GM19043 (cell line): ENCODE results near the gene CD101.

Experiments
- ATAC-seq: cut with Tn5 transposase; IDR thresholded peaks from one replicate; pipeline ENCODE4 v1.9.1; 2021; ENCODE audit warnings: low read depth; ENCODE audit not compliant: unreplicated experiment

The CD101 gene

DNA sequence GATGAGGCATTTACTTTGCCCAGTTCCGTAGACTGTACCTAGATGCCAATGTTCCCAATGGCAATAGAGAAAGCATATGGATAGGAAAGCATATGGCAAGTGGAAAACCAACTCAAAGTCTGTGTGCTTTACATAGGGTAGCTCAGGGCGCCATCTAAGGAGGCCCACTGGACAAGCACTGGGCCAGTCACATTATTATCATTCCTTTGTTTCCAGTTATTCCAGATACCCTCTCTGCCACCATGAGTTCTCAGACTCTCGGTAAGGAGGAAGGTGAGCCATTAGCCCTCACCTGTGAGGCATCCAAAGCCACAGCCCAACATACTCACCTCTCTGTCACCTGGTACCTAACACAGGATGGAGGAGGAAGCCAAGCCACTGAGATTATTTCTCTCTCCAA, 9.8 kb downstream of the CD101 start:
- no peak for ATAC-seq

DNA sequence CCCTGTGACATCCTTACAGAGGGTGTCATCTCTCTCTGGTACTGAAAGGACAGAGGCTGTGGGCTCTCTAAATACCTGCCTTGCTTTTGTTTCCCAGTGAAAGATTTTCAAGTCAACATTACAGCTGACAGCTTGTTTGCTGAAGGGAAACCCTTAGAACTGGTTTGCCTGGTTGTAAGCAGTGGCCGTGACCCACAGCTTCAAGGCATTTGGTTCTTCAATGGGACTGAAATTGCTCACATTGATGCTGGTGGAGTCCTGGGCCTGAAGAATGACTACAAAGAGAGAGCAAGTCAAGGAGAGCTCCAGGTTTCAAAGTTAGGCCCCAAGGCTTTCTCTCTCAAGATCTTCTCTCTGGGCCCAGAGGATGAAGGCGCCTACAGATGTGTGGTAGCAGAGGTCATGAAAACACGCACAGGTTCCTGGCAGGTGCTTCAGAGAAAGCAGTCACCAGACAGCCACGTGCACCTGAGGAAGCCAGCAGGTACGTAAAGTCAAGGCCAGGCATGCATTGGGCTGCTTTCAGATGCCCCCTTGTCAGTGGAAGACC, 11.8 kb downstream of the CD101 start:
- ATAC-seq = no peak

DNA sequence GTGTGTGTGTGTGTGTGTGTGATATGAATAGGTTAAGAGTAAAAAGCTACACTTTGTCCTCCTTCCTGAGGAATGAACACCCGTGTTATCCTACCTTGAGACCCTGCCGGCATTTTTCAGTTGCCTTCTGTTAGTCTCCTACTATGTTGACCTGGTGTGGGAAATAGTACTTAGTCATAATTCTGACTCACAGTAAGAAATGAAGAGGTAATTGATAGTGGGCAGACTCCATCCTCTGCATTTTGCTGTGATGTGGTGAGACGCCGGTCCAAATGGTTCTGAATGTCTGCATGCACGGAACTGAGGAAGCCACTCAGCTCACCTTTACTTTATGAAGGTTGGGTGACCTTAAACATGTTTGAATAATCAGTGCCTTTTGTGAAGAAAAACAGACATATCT, 12.6 kb downstream of the CD101 start:
- no peak for ATAC-seq

DNA sequence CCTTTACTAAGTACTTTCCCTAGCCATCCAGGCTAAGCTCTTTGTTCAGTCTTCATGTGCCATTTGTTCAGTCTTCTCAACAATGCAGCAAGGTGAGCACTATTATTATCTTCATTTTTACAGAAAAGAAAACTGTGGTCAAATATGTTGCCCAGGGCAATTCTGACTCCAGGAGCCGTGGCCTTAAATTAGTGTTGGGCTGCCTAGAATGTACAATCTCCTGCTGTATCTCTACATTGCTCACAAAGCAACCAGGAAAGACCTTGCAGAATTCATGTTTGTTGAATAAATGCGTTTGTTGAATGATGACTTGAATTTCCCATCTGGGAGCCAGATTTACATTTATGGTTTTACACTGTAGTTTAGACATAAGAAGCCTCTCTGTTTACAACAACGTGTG, 14.2 kb downstream of the CD101 start:
- ATAC-seq = no peak

DNA sequence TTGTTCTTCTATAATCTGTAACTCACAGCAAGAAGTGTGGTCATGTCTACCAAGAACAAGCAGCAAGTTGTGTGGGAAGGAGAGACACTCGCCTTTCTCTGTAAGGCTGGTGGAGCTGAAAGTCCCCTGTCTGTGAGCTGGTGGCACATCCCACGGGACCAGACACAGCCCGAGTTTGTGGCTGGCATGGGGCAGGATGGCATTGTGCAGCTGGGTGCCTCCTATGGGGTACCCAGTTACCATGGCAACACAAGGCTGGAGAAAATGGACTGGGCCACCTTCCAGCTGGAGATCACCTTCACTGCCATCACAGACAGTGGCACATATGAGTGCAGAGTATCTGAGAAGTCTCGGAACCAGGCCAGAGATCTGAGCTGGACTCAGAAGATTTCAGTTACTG, 15.5 kb downstream of the CD101 start:
- ATAC-seq = no peak

DNA sequence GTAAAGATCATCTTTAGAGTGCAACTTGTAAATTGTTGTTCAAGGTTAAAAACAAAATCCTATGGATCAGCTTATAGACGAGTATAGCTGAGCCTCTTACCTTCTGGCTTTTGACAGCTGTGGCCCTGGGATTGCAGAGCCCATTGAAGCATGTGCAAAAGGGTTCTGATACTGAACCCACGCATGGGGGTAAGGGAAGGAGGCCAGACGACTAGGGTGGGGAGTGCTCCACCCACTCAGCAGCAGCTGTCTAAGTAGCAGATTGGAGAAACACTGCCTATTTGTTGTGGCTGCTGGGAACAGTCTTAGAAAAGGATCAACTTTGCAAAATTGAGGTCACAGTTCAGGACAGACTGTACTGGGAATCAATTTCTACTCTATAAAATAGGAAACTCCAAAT, 16.1 kb downstream of the CD101 start:
- no peak for ATAC-seq

DNA sequence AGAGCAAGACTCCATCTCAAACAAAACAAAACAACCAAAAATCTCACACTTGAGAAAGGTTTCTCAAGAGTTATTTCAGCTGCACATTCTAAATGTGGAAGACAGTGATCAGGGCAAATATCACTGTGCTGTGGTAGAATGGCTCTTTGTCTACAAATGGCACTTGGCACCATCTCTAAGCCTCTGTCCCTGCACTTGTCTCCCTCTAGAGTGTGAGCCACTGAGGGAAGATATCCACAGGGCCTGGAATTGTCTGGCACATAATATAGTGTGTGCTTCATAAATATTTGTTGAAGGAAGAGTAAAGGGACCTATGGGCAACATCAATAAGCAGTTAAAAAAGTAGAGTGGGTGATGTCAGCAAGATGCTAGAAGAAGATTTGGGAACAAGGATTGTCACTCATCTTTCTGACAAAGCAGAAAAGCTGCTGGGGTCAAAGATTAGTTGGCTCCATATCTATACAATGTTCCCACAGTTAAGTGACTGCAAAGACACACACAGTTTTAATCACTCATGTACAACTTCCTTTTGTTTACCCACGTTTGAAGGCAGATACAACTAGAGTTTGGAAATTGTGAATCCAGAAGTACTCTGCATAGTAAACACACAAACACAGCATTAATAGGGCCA, 19.1 kb downstream of the CD101 start:
- no peak for ATAC-seq

DNA sequence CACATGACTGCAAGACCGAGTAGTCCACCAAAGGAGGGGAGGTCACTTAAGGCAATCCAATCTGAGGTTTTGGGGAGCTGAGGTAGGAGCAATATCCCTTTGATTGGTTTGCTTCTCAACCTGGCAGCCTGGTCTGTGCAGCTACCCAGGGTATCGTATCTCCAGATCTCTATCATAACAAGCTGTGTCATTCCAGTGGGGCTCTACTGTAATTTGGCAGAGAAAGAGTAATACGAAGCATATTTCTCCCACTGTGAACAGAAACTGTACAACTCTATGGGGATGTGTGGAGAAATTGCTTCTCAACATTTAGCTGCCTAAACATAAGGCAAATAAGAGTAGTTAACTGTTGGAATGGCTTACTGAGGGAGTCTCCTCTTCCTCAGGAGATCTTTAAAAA, 20.6 kb downstream of the CD101 start:
- no peak for ATAC-seq

DNA sequence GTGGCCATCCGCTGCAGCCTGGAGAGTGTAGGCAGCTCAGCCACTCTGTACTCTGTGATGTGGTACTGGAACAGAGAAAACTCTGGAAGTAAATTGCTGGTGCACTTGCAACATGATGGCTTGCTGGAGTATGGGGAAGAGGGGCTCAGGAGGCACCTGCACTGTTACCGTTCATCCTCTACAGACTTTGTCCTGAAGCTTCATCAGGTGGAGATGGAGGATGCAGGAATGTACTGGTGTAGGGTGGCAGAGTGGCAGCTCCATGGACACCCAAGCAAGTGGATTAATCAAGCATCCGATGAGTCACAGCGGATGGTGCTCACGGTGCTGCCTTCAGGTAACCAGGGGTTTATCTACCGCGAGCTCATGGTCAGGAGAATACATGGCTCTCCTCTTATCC, 24.0 kb downstream of the CD101 start:
- ATAC-seq = no peak

DNA sequence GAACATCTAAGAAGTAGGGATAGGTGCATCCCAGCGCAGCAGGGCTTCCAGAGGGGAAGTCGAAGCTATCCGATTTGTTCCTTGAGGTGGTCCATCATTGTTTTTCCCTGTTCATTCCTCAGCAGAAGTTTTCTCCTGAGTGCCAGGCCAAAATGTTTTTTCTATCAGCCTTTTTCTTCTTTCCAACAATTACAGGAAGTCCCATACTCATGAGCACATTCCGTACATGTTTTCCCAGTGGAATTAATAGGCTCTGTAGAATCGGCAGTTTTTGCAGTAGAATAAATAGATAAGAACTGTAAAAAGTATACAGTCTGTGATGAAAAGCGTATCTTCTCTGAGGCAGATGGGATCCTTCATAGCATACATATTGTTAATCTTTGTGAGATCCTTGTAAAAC, 24.8 kb downstream of the CD101 start:
- ATAC-seq = no peak

DNA sequence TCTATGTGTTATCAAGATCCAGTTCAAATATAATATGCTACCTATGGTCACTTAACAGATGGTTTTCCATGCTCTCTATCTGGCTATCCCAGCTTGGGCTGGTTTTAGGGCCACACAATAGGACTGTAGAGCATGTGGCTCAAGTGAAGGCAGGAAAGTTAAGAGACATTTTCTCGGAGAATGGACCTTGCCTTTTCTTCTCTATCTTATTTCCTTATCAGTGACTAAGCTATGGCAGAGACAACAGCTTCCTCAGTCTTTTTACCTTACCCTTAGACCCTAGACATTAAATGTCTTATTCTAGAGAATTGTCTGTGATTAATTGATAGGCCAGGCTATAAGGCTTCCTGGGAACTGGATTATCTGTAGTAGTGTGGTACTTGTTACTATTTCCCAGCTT, 28.1 kb downstream of the CD101 start:
- no peak for ATAC-seq

DNA sequence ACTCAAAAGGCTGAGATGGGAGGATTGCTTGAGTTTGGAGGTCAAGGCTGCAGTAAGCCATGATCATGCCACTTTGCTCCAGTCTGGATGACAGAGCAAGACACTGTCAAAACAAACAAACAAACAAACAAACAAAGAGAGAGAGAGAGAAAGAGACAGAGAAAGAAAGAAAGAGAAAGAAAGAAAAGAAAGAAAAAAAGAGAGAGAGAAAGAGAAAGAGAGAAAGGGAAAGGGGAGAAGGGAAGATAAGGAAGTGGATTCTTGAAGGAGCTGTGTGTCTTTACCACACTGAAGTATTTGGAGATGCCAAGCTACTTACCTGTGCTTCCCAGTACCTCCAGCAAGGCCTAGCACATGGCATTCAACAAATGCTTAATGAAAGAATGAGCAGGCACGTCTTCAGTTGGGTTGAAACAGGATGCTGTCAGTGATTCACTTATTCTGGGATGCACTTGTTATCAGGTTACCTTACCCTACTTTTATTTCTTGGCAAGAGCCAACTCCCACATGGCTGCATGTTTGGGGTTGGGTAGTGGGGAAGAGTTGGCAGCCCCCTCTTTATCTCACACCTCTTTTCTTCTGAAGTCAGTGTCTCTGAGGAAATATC, 28.8 kb downstream of the CD101 start:
- ATAC-seq = no peak

DNA sequence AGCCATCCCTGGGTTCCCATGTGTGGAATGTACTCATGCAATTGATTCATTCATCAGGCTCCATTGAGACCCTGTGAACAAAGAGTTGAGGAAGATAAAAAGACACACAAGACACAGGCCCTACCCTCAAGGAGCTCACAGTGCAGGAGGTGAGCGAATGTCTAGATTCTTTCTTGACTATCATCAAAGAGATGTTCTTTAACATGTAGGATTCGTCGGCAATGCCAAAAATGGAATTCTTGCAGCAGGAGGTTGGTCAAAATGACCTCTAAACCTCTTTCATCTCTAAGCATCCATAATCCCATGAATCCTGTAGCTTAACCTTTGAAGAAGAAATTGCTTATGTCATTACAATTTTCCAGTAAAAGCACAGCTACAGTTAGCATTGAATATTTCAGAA, 30.7 kb downstream of the CD101 start:
- ATAC-seq = no peak

DNA sequence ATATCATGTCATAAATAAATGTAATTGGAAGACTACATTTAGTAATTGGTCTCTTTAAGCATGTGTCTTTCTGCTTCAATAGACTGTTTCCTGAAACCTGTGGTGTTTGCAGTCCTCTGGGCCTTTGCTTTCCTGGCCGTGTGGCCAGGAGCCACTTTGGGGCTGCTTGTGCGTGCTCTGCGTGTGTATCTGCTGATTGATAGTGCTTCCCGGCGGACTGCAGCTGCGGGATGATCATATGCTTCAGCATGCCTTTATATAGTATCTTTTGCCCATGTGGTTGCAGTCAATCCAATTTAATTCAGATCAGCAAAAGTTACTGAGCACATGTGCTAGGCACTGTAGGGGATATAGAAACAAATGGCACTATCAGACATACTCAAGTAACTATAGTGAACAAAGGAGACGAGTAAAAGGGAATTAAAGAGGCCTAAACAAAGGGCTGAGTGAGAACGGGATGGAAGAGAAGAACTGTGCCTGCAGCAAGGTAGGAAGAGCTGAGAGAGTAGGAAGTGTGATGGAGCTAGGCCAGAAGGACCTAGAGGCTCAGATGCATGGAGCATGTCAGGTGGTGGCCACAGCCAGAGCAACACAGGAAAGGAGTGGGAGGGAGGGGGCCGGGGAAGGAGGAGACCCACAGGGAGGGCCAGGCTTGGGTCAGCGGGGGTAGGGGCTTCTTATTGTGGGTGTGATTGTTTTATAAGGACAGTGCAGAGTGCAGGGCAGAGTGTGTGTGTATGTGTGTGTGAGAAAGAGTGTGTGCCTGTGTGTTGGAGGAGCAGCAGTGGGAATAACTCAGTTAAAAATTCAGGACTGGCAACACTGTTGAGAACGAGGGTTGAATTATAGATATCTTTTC, 31.4 kb downstream of the CD101 start:
- ATAC-seq = no peak

DNA sequence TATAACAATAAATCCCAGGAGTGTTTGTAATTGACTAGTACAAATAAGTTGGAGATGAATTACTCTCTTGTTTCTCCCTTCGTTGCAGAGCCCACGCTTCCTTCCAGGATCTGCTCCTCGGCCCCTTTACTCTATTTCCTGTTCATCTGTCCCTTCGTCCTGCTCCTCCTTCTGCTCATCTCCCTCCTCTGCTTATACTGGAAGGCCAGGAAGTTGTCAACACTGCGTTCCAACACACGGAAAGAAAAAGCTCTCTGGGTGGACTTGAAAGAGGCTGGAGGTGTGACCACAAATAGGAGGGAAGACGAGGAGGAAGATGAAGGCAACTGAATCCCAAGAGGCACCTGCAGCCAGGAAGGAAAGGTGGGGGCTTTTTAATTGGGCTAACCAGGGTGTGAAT, 32.2 kb downstream of the CD101 start:
- no peak for ATAC-seq

DNA sequence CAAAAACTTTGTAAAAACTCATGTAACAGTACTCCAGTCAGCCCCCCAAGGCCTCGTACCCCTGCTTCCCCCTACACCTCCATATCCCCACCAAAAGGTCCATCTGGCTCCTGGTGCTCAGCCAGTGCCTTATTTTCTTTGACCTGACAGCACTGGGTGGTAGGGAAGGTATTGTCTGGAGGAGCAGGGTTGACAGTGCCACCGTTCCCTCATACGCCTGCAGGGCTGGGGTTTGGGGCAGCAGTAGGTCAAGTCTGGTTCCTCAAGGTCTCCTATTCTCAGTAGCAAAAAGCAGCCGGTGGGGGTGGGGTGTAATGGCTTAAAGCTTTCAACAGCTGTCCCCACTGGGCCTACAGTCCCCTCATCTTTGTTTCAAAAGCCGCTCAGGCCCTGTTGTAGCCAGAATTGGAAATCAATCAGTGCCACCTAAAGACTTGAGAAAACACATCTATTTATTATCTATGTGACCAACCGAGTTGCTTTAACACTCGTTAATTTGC, 33.3 kb downstream of the CD101 start:
- no peak for ATAC-seq

DNA sequence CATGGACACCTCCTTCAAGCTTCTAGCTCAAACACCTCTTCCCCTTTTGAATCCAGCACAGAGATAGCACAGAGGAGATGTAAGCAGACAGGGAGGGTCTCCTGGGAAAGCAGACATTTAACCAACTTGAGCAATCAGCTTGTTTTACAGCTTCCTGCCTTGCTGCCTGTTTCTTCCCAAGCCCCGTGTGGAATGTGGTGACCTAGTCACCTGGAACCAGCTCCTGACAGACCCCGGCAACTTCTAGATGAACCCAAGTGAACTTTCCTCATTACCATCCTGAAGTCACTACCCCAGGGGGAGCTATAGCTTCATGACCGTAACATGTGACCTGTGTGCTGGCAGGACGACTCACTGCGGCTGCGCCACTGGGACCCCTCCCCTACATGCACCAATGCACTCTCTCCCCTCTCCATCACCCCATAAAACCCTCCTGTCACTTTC, 34.5 kb downstream of the CD101 start:
- no peak for ATAC-seq

DNA sequence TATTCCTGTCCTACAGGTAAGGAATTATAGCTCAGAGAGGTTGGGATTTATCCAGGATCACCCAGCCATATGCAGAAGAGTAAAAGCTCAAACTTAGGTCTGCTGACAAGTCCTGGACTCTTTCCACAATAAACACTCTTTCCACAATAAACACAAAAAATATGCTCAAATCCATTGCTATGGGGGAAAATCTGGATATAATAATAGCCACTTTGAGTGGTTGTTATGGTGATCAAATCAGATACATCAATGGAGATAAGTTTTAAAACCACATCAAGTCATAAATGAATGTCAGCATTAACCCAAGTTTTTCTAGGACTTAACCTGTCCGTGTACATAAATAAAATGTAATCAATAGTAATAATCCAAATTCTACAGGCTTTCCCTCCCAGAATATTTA, 36.2 kb downstream of the CD101 start:
- no peak for ATAC-seq

DNA sequence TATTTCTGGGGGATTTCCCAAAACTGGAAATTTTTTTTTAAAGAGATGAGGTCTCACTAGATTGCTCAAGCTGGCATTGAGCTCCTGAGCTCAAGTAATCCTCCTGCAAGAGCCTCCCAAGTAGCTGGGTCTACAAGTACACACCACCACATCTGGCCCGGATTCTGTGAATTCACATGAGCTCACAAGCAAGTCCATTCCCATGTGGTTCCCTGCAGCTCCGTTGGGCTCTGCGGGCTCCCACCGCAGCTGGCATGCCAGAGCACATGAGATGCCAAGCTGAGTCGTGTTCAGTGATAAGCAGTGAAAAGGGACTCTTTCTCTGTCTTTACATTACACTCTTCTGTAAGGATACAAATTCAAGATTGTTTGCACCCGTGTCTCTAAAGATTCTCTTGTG, 36.7 kb downstream of the CD101 start:
- no peak for ATAC-seq

DNA sequence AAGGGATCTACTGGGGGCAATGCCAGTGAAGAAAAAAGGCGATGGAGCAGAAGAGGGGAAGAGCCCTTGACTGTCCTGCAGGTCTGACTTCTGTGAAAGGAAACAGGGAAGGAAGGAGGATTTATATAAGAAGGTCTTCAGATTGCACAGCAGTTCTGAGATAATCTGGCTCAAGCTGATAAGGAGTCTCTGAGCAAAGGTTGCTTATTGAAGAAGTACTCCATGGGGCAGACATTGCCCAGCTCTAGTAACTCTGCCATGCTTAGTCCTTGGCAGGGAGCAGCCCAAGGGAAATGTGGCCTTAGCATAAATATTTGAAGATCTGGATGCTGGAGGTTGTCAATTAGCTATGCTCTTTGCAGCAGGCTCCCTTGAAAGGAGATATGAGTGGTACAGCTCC, 42.7 kb downstream of the CD101 start:
- no peak for ATAC-seq

DNA sequence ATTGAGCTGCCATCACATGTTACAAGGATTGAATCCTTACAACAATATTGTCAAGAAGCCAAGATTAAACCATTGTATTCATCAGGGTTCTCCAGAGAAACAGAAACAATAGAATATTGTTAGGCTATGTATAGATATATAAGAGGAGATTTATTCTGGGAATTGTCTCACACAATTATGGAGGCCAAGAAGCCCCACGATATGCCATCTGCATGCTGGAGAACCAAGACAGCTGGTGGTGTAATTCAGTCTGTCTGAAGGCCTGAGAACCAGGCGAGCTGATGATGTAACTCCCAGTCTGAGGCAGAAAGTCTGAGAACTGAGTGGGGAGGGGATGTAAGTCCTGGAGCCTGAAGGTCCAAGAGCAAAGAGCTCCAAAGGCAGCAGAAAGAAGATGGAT, 44.1 kb downstream of the CD101 start:
- no peak for ATAC-seq
